Liver (tissue), 9 donors: Measurements from ENCODE around the gene MBP. TPM values are rescaled to one million over a fixed set of nuclear protein-coding genes. Genes with fewer than 3 reads are reported as not detected.

ENCODE experiments used
- DNase-seq: peaks from one replicate; pipeline ENCODE4 v3.0.0-alpha.2; 2017; ENCODE audit warnings: low spot score
- H3K27ac ChIP-seq, 2 donors: one replicate each; pipeline ENCODE4 v1.7.0; 2013; ENCODE audit warnings: inconsistent platforms in 2 of 2, low read length in 2 of 2, control low read depth in 1 of 2, low read depth in 1 of 2, mild to moderate bottlenecking in 1 of 2
- H3K27me3 ChIP-seq, 4 donors: one replicate each; pipeline versions ENCODE4 v1.6.1 to v1.7.0; 2013; ENCODE audit warnings: low read length in 3 of 4, inconsistent platforms in 1 of 4, mild to moderate bottlenecking in 1 of 4, moderate library complexity in 1 of 4; ENCODE audit not compliant: control insufficient read depth in 4 of 4, insufficient read depth in 4 of 4
- H3K36me3 ChIP-seq, 4 donors: one replicate each; pipeline versions ENCODE4 v1.6.1 to v1.7.0; 2013; ENCODE audit warnings: low read length in 3 of 4, mild to moderate bottlenecking in 3 of 4, low read depth in 1 of 4, moderate library complexity in 1 of 4; ENCODE audit not compliant: control insufficient read depth in 4 of 4, insufficient read depth in 3 of 4
- H3K4me1 ChIP-seq, 4 donors: one replicate each; pipeline versions ENCODE4 v1.6.1 to v1.7.0; 2013; ENCODE audit warnings: low read length in 3 of 4, mild to moderate bottlenecking in 3 of 4, moderate library complexity in 1 of 4; ENCODE audit not compliant: control insufficient read depth in 4 of 4, insufficient read depth in 4 of 4
- H3K4me3 ChIP-seq, 3 donors: one replicate each; pipeline versions ENCODE4 v1.6.1 to v1.7.0; 2013; ENCODE audit warnings: low read length in 3 of 3, control low read depth in 1 of 3, low read depth in 1 of 3, mild to moderate bottlenecking in 1 of 3
- H3K9ac ChIP-seq, 2 donors: one replicate each; pipeline ENCODE4 v1.7.0; 2013; ENCODE audit warnings: low read length in 2 of 2, mild to moderate bottlenecking in 2 of 2, moderate library complexity in 2 of 2, control low read depth in 1 of 2, low read depth in 1 of 2
- H3K9me3 ChIP-seq, 4 donors: one replicate each; pipeline versions ENCODE4 v1.6.1 to v1.7.0; 2013; ENCODE audit warnings: low read length in 3 of 4; ENCODE audit not compliant: control insufficient read depth in 4 of 4
- ATF3 ChIP-seq: IDR thresholded peaks from 2 replicates; pipeline ENCODE4 v1.6.1; 2016; ENCODE audit warnings: antibody characterized with exemption
- CTCF ChIP-seq: fragments of 150-350 bp; IDR thresholded peaks from 2 replicates; pipeline ENCODE4 v1.5.1; 2017; ENCODE audit warnings: improper control_type of control experiment, low read depth, low read length; ENCODE audit not compliant: missing input control
- EGR1 ChIP-seq, 2 donors: IDR thresholded peaks; 2 replicates each; pipeline ENCODE4 v1.6.1; 2016 to 2018; ENCODE audit warnings: antibody characterized with exemption in 2 of 2, low read depth in 2 of 2
- FOXA1 ChIP-seq: IDR thresholded peaks from 2 replicates; pipeline ENCODE4 v1.6.1; 2016; ENCODE audit warnings: antibody characterized with exemption
- FOXA2 ChIP-seq: IDR thresholded peaks from 2 replicates; pipeline ENCODE4 v1.6.1; 2016; ENCODE audit warnings: antibody characterized with exemption
- GABPA ChIP-seq, 2 donors: IDR thresholded peaks in 1 of 2; conservative IDR thresholded peaks in 1 of 2; 2 replicates each; pipeline ENCODE4 v1.6.1; 2016; ENCODE audit warnings: antibody characterized with exemption in 2 of 2, mild to moderate bottlenecking in 1 of 2, moderate library complexity in 1 of 2
- HNF4A ChIP-seq, 2 donors: conservative IDR thresholded peaks; 2 replicates each; pipeline ENCODE4 v1.6.1; 2016; ENCODE audit warnings: antibody characterized with exemption in 2 of 2, mild to moderate bottlenecking in 2 of 2
- HNF4G ChIP-seq: IDR thresholded peaks from 2 replicates; pipeline ENCODE4 v1.6.1; 2016; ENCODE audit warnings: antibody characterized with exemption
- JUND ChIP-seq, 2 donors: IDR thresholded peaks; 2 replicates each; pipeline ENCODE4 v1.6.1; 2016; ENCODE audit warnings: antibody characterized with exemption in 2 of 2
- MAX ChIP-seq: IDR thresholded peaks from 2 replicates; pipeline ENCODE4 v1.6.1; 2016; ENCODE audit warnings: antibody characterized with exemption
- NR2F2 ChIP-seq: IDR thresholded peaks from 2 replicates; pipeline ENCODE4 v1.6.1; 2016; ENCODE audit warnings: antibody characterized with exemption
- RAD21 ChIP-seq, 2 donors: IDR thresholded peaks; 2 replicates each; pipeline ENCODE4 v1.6.1; 2016; ENCODE audit warnings: antibody characterized with exemption in 2 of 2, mild to moderate bottlenecking in 2 of 2
- REST ChIP-seq: IDR thresholded peaks from 2 replicates; pipeline ENCODE4 v1.6.1; 2016; ENCODE audit warnings: antibody characterized with exemption, mild to moderate bottlenecking
- RXRA ChIP-seq, 2 donors: IDR thresholded peaks; 2 replicates each; pipeline ENCODE4 v1.6.1; 2017 to 2018; ENCODE audit warnings: antibody characterized with exemption in 2 of 2, mild to moderate bottlenecking in 1 of 2
- SP1 ChIP-seq: IDR thresholded peaks from 2 replicates; pipeline ENCODE4 v1.6.1; 2018; ENCODE audit warnings: antibody characterized with exemption, mild to moderate bottlenecking
- TAF1 ChIP-seq: conservative IDR thresholded peaks from 2 replicates; pipeline ENCODE4 v1.6.1; 2016; ENCODE audit warnings: antibody characterized with exemption, mild to moderate bottlenecking
- YY1 ChIP-seq: IDR thresholded peaks from 2 replicates; pipeline ENCODE4 v1.6.1; 2016; ENCODE audit warnings: antibody characterized with exemption, mild to moderate bottlenecking
- ZBTB33 ChIP-seq: IDR thresholded peaks from 2 replicates; pipeline ENCODE4 v1.6.1; 2016; ENCODE audit warnings: antibody characterized with exemption
- WGBS: extraction: QIAGEN DNeasy Blood & Tissue Kit; methylation state at CpG from one replicate; pipeline ENCODE4 v1.1.7; 2013; 5-methylcytosine and 5-hydroxymethylcytosine counted together
- polyA plus RNA-seq, 2 donors: library from polyadenylated mRNA; stranded (reverse) in 1 of 2; unstranded in 1 of 2; fragments of 200-250 nt in 1 of 2; fragments of >200 nt in 1 of 2; fragmentation: Nextera tagmentation in 1 of 2; extraction: Ambion mirVana in 1 of 2; gene quantifications; one replicate each; pipeline versions ENCODE4 v1.2.1 to v1.2.3, GENCODE V29; 2013 to 2015
- total RNA-seq, 2 donors: library from RNA; depleted of rRNA; stranded (reverse); fragments of >200 nt; gene quantifications; one replicate each; pipeline ENCODE4 v1.2.3, GENCODE V29; 2014
- donor health status: healthy.
- donor health status: healthy.
- donor health status: healthy.
- donor health status: healthy.
- donor health status: healthy.

MBP gene
- total and polyA plus RNA-seq, 4 donors, result 9.7 to 23.3 (median 17.7) TPM

- Histone ChIP-seq H3K36me3 (peaks cover 3 to 26% (median 17%) of the 10 kb centered on the region in 4 donors), H3K4me3 (no peak overlapping the region), H3K4me1 (no peaks in the 10 kb centered on the region), H3K27me3 (no peaks in the 10 kb centered on the region), H3K9ac (no peak overlapping the region), H3K27ac (no peak overlapping the region), H3K9me3 (no peaks in the 10 kb centered on the region)
- 95% methylated on average over 11 of the region's 11 CpGs for WGBS
- TF ChIP-seq HNF4A (conservative IDR thresholded peaks at IDR 0.05), result no peak
- TF ChIP-seq HNF4G, result no peak
- TF ChIP-seq RAD21 (IDR thresholded peaks at IDR 0.05), result no peak
- TF ChIP-seq GABPA (IDR thresholded peaks at IDR 0.05 in 1 of 2, conservative IDR thresholded peaks at IDR 0.05 in 1 of 2), result no peak
- no peak for TF ChIP-seq ZBTB33
- no peak for TF ChIP-seq SP1
- no peak for TF ChIP-seq REST
- no peak for TF ChIP-seq NR2F2
- no peak for TF ChIP-seq FOXA2
- no peak for TF ChIP-seq JUND (IDR thresholded peaks at IDR 0.05)
- no peak for TF ChIP-seq MAX
- TF ChIP-seq ATF3, result no peak
- no peak for TF ChIP-seq FOXA1
- no peak for TF ChIP-seq TAF1
- TF ChIP-seq CTCF, result no peak
- no peak for TF ChIP-seq EGR1 (IDR thresholded peaks at IDR 0.05; ENCODE audit: low read depth in 2 of 2)
- no peak for TF ChIP-seq RXRA (IDR thresholded peaks at IDR 0.05)
- TF ChIP-seq YY1, result no peak
- no peak for DNase-seq
These were observed 112.0 kb downstream of the MBP start for GRCh38 chr18:77020561-77020960.
